GM06990 (cell line): ENCODE measurements around the gene NXPH4.
A peak's percentile ranks its signal among the peaks of the same experiment; 100 is the strongest.

ENCODE experiments used
- DNase-seq: peaks from one replicate; pipeline ENCODE4 v3.0.0-alpha.2; 2011; ENCODE audit not compliant: insufficient read length; ENCODE audit errors: extremely low read depth
- H3K27me3 ChIP-seq: replicated peaks from 2 replicates; pipeline ENCODE4 v1.6.0; 2011; ENCODE audit warnings: low read length; ENCODE audit not compliant: control insufficient read depth, insufficient read depth
- H3K36me3 ChIP-seq: 2 replicates; pipeline ENCODE4 v1.5.1; 2011; ENCODE audit warnings: low read length; ENCODE audit not compliant: control insufficient read depth, insufficient read depth
- H3K4me3 ChIP-seq: replicated peaks from 2 replicates; pipeline ENCODE4 v1.5.1; 2011; ENCODE audit warnings: low read depth, mild to moderate bottlenecking, control low read depth, low read length
- CTCF ChIP-seq: IDR thresholded peaks from 2 replicates; pipeline ENCODE4 v1.5.1; 2011; ENCODE audit warnings: low read length, control low read depth, mild to moderate bottlenecking, inconsistent platforms; ENCODE audit not compliant: insufficient read depth, poor library complexity, severe bottlenecking

Gene NXPH4

GRCh38 chr12:57236201-57236924 lies 19.8 kb downstream of the NXPH4 start:
- no peak overlapping the region for H3K4me3 ChIP-seq
- DNase-seq: peak; percentile 50
- peaks cover 3% of the 10 kb centered on the region; the same call in 1 of the 2 replicates for H3K27me3 ChIP-seq
- H3K36me3 ChIP-seq: peaks cover 28% of the 10 kb centered on the region
- TF ChIP-seq CTCF: no peak

DNA sequence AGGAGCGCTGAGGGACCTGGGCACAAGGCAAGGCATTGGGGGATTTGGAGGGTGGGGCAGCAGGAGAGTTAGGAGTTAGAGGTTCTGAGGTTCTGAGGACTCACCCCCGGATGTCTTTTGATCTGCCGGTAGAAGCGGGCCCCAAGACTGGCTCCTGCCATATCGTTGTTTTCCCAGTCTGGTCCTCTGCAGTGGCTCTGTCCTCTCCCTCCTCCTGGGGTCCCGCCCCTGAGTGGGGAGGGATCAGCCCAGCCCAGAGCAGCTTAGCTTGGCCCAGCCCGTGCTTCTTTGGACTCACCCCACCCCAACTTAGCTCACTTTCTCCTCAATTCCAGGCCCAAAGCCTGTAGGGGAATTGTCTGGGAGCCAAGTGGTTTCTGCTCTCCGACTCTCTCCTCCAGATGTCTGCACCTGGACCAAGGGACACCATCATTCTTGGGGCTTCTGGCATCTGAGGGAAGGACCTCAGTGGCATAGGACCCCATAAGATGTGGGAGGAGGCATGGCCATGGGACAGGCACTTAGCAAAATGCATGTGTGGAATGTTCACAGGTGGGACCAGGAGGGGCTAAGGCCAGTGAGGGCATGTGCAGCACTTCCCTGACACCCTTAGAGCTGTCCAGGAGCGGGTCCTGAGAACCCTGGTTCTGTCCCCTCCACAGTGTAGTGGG lies 20.5 kb downstream of the NXPH4 start:
- no peak overlapping the region for H3K4me3 ChIP-seq
- peaks cover 22% of the 10 kb centered on the region for H3K36me3 ChIP-seq
- H3K27me3 ChIP-seq: peaks cover 5% of the 10 kb centered on the region; the same call in 1 of the 2 replicates
- DNase-seq: no peak
- TF ChIP-seq CTCF: no peak

GRCh38 chr12:57237596-57237931 lies 21.0 kb downstream of the NXPH4 start:
- DNase-seq: no peak
- no peak for TF ChIP-seq CTCF
- peaks cover 7% of the 10 kb centered on the region; the same call in 1 of the 2 replicates for H3K27me3 ChIP-seq
- peaks cover 18% of the 10 kb centered on the region for H3K36me3 ChIP-seq
- no peak overlapping the region for H3K4me3 ChIP-seq

DNA sequence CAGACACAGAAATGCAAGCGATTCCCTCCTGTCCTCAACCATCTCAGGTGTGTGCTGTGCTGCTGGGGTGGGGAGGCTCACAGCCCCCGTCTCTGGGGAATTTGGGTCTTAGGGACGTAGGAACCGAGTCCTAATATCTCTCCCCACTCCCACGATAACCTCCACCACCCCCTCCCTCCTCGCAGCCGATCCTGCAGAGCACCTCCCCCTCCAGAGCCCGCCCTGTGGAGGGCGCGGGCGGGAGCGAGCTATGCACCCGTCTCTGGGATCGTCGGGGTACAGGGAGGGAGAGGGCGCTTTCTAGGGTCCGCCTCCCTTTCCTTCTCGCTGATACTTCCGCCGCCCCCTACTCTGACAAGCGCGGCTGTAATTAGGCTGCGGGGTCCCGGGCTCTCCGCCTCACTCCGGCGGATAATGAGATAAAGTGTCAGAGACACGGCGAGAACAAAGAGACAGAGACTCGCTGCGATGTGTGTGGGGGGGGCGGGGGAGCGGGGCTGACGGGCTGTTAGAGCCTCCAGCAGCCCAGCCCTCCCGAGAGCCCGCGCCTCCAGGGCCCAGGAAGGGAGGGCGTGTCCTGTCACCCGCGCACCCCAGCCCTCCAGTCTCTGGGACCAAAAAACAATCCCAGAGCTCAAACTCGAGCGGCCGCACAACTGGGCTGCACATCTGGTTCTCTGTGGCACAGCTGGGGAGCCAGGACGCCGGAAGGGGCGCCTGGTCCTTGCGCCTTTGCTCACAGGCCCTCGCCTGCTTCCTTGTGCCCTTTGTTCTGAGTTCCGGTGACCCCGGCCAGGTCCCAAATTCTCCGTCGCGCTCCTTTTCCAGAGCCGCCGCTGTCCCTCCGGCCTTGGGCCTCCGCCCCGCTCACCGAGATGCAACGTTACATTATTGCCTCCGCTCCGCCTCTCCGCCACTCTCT lies 21.6 kb downstream of the NXPH4 start:
- peak; percentile 51 for DNase-seq
- TF ChIP-seq CTCF: no peak
- Histone ChIP-seq H3K27me3 (peaks cover 7% of the 10 kb centered on the region; the same call in 1 of the 2 replicates), H3K36me3 (peaks cover 13% of the 10 kb centered on the region), H3K4me3 (peak overlapping the region; percentile 54)

GRCh38 chr12:57238854-57239554 lies 22.4 kb downstream of the NXPH4 start:
- peak; percentile 91 for DNase-seq
- Histone ChIP-seq H3K4me3 (peak overlapping the region; percentile 62), H3K36me3 (peaks cover 6% of the 10 kb centered on the region)

More at GRCh38 chr12:57238854-57239554, 22.4 kb downstream of the NXPH4 start:
- peak; percentile 100 for TF ChIP-seq CTCF
- H3K27me3 ChIP-seq: peaks cover 7% of the 10 kb centered on the region; the same call in 1 of the 2 replicates
